DOHH2 (cell line): Measurements from ENCODE around the gene RDH8.

Experiments used
- EZH2phosphoT487 ChIP-seq: fragments of 200-600 bp; sonication (generic); IDR thresholded peaks from 2 replicates; pipeline ENCODE4 v1.6.1; 2017; ENCODE audit warnings: borderline replicate concordance, mild to moderate bottlenecking, antibody characterized with exemption, low read length, moderate library complexity, mixed read lengths
- TF ChIP-seq, protein P1 (sequence below): fragments of 200-600 bp; sonication (generic); IDR thresholded peaks from one replicate; pipeline ENCODE4 v1.5.1; 2014; ENCODE audit warnings: antibody characterized with exemption, mild to moderate bottlenecking, low read depth, low read length; ENCODE audit not compliant: poor library complexity, severe bottlenecking

DNA sequence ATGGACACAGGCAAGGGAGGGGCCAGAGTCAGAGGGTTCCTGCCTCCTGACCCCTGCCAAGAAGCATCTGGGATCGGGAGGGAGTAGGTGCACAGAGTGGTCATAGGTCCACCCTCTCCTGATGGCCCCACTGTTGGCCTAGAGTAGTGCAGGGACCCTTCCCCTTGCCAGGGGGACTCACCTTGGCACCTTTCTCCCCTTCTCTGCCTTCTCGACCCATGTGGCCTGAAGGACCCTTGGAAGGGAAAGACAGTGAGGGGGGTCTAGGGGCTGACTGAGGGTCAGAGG, 43.7 kb upstream of the RDH8 start:
- TF ChIP-seq EZH2phosphoT487 = no peak
- TF ChIP-seq, protein P1, sequence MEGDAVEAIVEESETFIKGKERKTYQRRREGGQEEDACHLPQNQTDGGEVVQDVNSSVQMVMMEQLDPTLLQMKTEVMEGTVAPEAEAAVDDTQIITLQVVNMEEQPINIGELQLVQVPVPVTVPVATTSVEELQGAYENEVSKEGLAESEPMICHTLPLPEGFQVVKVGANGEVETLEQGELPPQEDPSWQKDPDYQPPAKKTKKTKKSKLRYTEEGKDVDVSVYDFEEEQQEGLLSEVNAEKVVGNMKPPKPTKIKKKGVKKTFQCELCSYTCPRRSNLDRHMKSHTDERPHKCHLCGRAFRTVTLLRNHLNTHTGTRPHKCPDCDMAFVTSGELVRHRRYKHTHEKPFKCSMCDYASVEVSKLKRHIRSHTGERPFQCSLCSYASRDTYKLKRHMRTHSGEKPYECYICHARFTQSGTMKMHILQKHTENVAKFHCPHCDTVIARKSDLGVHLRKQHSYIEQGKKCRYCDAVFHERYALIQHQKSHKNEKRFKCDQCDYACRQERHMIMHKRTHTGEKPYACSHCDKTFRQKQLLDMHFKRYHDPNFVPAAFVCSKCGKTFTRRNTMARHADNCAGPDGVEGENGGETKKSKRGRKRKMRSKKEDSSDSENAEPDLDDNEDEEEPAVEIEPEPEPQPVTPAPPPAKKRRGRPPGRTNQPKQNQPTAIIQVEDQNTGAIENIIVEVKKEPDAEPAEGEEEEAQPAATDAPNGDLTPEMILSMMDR = no peak
